Activated B cell treated with CpG ODN at 0.5 μM for 24 hours (primary cell): ENCODE data around the gene TMEM184B. TPM values are rescaled to one million over a fixed set of nuclear protein-coding genes. Genes with fewer than 3 reads are reported as not detected.
"Not testable (repeated sequence)": the region's sequence is repeated elsewhere in the genome, so short reads cannot be mapped to it uniquely, and the experiment has no call there.

Experiments used
- ATAC-seq: fragments of 200-7000 bp; cut with Tn5 transposase; one replicate; pipeline ENCODE4 v1.10.0; 2021; ENCODE audit warnings: low read depth, mild to moderate bottlenecking, moderate library complexity
- CTCF ChIA-PET: fragments of 350-600 bp; sonication (Branson Sonifier 250); formaldehyde crosslinking; loops from one replicate; lab custom pipeline; 2021; ENCODE audit warnings: antibody characterized with exemption; lab: Charles Lee
- POLR2A ChIA-PET: fragments of 350-600 bp; sonication (Branson Sonifier 250); formaldehyde crosslinking; loops from one replicate; lab custom pipeline; 2021; ENCODE audit warnings: antibody characterized with exemption; lab: Charles Lee
- DNase-seq: peaks from one replicate; pipeline ENCODE4 v3.0.0; 2022
- H3K27ac Mint-ChIP-seq: one replicate; pipeline ENCODE4 v1.8.0; 2020; ENCODE audit warnings: mixed read lengths
- H3K27me3 Mint-ChIP-seq: one replicate; pipeline ENCODE4 v1.8.0; 2021; ENCODE audit warnings: mixed read lengths
- H3K36me3 Mint-ChIP-seq: one replicate; pipeline ENCODE4 v1.8.0; 2021; ENCODE audit warnings: low read depth, mixed read lengths
- H3K4me1 Mint-ChIP-seq: one replicate; pipeline ENCODE4 v1.8.0; 2021; ENCODE audit warnings: mixed read lengths
- H3K4me3 Mint-ChIP-seq: one replicate; pipeline ENCODE4 v1.8.0; 2020; ENCODE audit warnings: mild to moderate bottlenecking, mixed read lengths
- H3K9me3 Mint-ChIP-seq: one replicate; pipeline ENCODE4 v1.8.0; 2020; ENCODE audit warnings: mixed read lengths
- intact Hi-C: fragments of 100-400 bp; cut with micrococcal nuclease; formaldehyde crosslinking; loops from one replicate; pipeline ENCODE4 v1.15.1; 2024
- total RNA-seq: library from RNA; stranded (reverse); gene quantifications from 2 replicates; pipeline ENCODE4 v1.2.3, GENCODE V29; 2022
- TF ChIP-seq, protein P1 (sequence below): fragments of 200-600 bp; IDR thresholded peaks from one replicate; pipeline ENCODE4 v1.8.0; 2022; ENCODE audit warnings: antibody characterized with exemption, mild to moderate bottlenecking

Gene TMEM184B
- total RNA-seq, 1 donor from 2014 or later: 24.0 TPM

DNA sequence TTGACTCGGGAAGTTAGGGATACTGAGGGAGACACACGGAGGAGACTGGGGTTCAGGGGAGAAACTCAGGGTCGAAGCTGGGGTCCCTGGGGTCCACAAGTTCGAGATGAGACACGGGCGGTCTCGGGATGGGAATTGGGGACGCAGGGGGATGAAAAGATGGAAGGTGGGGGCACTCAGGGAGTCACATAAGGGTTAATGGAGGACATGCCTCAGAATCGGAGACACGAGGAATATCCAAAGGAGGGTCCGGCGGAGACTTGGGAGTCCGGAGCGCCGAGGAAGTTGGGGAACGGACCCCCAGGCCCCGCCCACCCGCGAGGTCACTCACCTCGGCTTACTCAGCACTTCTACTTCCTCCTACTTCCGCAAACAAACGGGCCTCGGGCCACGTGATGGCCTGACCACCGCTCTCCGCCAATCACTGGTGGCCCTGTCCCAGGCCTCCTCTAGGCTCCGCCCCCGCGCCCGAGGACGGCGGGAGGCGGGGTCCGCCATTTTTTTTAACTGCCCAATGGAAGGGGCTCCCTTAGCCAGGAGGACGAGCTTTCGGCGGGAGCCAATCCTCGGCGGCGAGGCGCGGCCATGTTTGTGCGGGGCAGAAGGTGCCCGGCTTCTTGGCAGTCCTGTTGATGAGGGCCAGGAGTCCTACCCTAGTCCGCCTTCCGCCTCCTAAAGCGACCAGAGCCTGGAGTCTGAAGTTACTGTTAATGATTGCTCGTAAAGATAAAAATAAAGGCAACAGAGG, 91.2 kb downstream of the TMEM184B start, which contains the start of gene PLA2G6:
Gene PLA2G6 (minus strand): TSS at position 378 of the 748 bp plus-strand sequence. CDS start 12,404 bp downstream, outside the sequence.
- peaks cover 44% of the 10 kb centered on the region for H3K4me1 Mint-ChIP-seq
- CTCF ChIA-PET: interaction anchor here (1.8 to 2.1 kb wide), 2 partner anchors 67 to 129 kb away, joined by 5 read pairs; no protein-coding TSS in a partner anchor

DNA sequence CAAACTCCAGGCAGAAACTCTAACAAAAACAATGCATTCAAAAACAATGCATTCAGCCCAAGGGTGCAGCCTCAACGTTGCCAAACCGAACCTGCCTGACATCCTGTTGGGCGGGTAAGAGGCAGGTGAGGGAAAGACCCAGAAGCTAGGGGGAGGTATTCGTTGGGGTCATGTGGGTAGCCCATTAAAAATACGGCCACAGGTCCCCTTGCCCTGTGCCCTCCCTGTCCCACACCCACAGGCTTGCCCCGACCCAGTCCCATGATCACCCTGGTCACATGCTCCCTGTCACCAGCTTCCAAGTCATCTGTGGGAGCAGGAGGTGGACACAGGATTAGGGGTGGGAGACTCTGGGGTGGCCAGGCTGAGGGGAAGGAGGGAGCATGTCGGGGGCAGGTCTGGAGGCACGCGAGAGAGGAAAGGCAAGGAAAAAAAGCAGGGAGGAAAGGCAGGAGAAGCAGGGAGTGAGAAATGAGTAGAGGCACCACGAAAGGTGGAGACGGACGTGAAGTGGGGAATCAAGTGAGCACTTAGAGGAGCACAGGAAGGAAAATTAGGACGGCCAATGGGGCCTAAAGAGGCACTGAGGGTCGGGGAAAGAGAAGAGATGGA, 91.9 kb downstream of the TMEM184B start:
- ChIA-PET CTCF (interaction anchor here (1.8 to 2.1 kb wide), 2 partner anchors 66 to 129 kb away, joined by 5 read pairs; no protein-coding TSS in a partner anchor), POLR2A (interaction anchor here (0.6 to 2.2 kb wide), 4 partner anchors 11 to 33 kb away, joined by 3 to 9 read pairs (median 6); no protein-coding TSS in a partner anchor)
- peaks cover 4% of the 10 kb centered on the region for H3K36me3 Mint-ChIP-seq

More for the DNA sequence above, 91.2 kb downstream of the TMEM184B start, which contains the start of gene PLA2G6:
- Mint-ChIP-seq H3K27me3 (peaks cover 4% of the 10 kb centered on the region), H3K9me3 (no peaks in the 10 kb centered on the region), H3K4me3 (peak within 1 kb of the TSS; percentile 92), H3K36me3 (peaks cover 4% of the 10 kb centered on the region), H3K27ac (peak within 1 kb of the TSS; percentile 85)
- POLR2A ChIA-PET: interaction anchor here (0.5 to 2.2 kb wide), 13 partner anchors 11 to 217 kb away, joined by 3 to 11 read pairs (median 6); partner anchors contain the start of gene MAFF
- peak; percentile 97 for ATAC-seq
- DNase-seq: peak; percentile 97
- TF ChIP-seq, protein P1, sequence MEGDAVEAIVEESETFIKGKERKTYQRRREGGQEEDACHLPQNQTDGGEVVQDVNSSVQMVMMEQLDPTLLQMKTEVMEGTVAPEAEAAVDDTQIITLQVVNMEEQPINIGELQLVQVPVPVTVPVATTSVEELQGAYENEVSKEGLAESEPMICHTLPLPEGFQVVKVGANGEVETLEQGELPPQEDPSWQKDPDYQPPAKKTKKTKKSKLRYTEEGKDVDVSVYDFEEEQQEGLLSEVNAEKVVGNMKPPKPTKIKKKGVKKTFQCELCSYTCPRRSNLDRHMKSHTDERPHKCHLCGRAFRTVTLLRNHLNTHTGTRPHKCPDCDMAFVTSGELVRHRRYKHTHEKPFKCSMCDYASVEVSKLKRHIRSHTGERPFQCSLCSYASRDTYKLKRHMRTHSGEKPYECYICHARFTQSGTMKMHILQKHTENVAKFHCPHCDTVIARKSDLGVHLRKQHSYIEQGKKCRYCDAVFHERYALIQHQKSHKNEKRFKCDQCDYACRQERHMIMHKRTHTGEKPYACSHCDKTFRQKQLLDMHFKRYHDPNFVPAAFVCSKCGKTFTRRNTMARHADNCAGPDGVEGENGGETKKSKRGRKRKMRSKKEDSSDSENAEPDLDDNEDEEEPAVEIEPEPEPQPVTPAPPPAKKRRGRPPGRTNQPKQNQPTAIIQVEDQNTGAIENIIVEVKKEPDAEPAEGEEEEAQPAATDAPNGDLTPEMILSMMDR: no peak
- intact Hi-C loops: loop anchor here (1.0 to 2.0 kb wide), 7 partner anchors 19 to 523 kb away; partner anchors contain the start of genes DDX17, DMC1, GTPBP1 and MAFF

DNA sequence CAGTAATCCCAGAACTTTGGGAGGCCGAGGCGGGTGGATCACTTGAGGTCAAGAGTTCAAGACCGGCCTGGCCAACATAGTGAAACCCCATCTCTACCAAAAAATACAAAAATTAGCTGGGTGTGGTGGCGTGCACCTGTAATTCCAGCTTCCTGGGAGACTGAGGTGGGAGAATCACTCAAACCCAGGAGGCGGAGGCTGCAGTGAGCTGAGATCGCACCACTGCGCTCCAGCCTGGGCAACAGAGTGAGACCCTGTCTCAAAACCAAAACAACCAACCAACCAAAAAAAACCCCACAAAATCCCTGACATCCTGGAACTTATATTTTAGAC, 94.2 kb downstream of the TMEM184B start:
- H3K27me3 Mint-ChIP-seq, POLR2A ChIA-PET: not testable (repeated sequence)

More for the DNA sequence above, 91.9 kb downstream of the TMEM184B start:
- peaks cover 50% of the 10 kb centered on the region for H3K4me1 Mint-ChIP-seq
- ATAC-seq (no peak), DNase-seq (no peak)
- no peaks in the 10 kb centered on the region for H3K9me3 Mint-ChIP-seq
- intact Hi-C loops: loop anchor here (1.0 to 2.0 kb wide), 7 partner anchors 19 to 524 kb away; partner anchors contain the start of genes DDX17, DMC1, GTPBP1 and MAFF
- TF ChIP-seq, protein P1: no peak
- H3K27me3 Mint-ChIP-seq: no peaks in the 10 kb centered on the region
- H3K4me3 Mint-ChIP-seq: peak overlapping the region; percentile 92
- H3K27ac Mint-ChIP-seq: peak overlapping the region; percentile 85

DNA sequence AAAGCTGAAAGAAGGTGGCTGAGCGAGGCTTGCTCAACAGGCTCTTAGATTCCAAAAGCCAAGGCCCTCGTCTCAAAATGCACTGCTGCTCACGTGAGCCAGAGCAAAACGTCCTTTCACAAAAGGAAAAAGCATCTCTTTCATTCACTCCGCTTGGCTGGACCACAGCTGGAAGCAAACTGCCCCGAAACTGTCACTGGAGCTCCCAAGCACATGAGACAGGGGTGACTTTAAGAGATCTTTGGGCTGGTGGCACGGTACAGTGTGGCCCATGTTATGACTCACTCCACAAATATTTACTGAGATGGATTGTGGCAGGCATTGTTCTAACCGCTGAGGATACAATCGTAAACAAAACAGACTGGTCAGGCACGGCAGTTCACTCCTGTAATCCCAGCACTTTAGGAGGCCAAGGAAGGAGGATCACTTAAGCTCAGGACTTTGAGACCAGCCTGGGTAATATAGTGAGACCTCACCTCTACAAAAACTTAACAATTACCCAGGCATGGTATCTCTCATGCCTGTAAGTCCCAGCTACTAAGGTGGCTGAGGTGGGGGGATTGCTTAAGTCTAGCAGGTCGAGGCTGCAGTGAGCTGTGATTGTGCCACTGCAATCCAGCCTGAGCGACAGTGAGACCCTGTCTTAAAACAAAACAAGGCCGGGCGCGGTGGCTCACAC, 94.7 kb downstream of the TMEM184B start:
- intact Hi-C loops: no loop called here
- Mint-ChIP-seq H3K27me3 (no peaks in the 10 kb centered on the region), H3K4me3 (no peak overlapping the region), H3K27ac (no peak overlapping the region), H3K9me3 (no peaks in the 10 kb centered on the region), H3K4me1 (peaks cover 59% of the 10 kb centered on the region), H3K36me3 (peaks cover 4% of the 10 kb centered on the region)
- TF ChIP-seq, protein P1: no peak
- POLR2A ChIA-PET: no interaction called here
- DNase-seq (no peak), ATAC-seq (no peak)
- CTCF ChIA-PET: no interaction called here

More for the DNA sequence above, 94.2 kb downstream of the TMEM184B start:
- H3K9me3 Mint-ChIP-seq, intact Hi-C loops, H3K27ac Mint-ChIP-seq, CTCF ChIA-PET, H3K36me3 Mint-ChIP-seq, DNase-seq, H3K4me3 Mint-ChIP-seq, ATAC-seq: not testable (repeated sequence)
- H3K4me1 Mint-ChIP-seq: peaks cover 59% of the 10 kb centered on the region

DNA sequence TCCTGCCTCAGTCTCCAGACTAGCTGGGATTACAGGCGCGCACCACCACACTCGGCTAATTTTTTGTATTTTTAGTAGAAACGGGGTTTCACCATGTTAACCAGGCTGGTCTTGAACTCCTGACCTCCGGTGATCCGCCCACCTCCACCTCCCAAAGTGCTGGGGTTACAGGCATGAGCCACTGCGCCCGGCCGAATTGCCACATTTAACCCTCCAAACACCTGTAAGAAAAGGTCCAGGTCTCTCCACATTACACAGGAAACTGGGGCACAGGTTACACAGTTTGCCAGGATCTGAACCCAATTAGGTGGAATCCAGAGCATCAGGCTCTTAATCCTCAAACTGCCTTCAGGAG, 95.3 kb downstream of the TMEM184B start:
- peaks cover 59% of the 10 kb centered on the region for H3K4me1 Mint-ChIP-seq
- POLR2A ChIA-PET, H3K4me3 Mint-ChIP-seq, intact Hi-C loops, DNase-seq, ATAC-seq, H3K27ac Mint-ChIP-seq, H3K9me3 Mint-ChIP-seq, H3K36me3 Mint-ChIP-seq, CTCF ChIA-PET, H3K27me3 Mint-ChIP-seq: not testable (repeated sequence)
